ENCODE data around the gene TM9SF2.

Gene TM9SF2

GRCh38 chr13:99582511-99582910 is 81.2 kb downstream of the TM9SF2 start:
- ChIA-PET CTCF (interaction anchor here (1.1 to 1.4 kb wide), 2 partner anchors 10 to 33 kb away, joined by 3 to 6 read pairs; no protein-coding TSS in a partner anchor), POLR2A (no interaction called here)
- Histone ChIP-seq H3K4me1 (ENCODE audit: control extremely low read depth in 1 of 4, control insufficient read depth in 4 of 4, insufficient read depth in 4 of 4, low read length in 3 of 4) (no peaks in the 10 kb centered on the region), H3K9me3 (ENCODE audit: control extremely low read depth in 1 of 5, control insufficient read depth in 4 of 5, insufficient read depth in 2 of 5, low read depth in 1 of 5, low read length in 4 of 5) (no peaks in the 10 kb centered on the region), H3K36me3 (ENCODE audit: control insufficient read depth in 4 of 4, insufficient read depth in 4 of 4, low read length in 3 of 4) (no peaks in the 10 kb centered on the region), H3K27ac (ENCODE audit: insufficient read depth in 1 of 2, low read depth in 1 of 2, low read length in 2 of 2, poor library complexity in 1 of 2, severe bottlenecking in 2 of 2) (no peak overlapping the region), H3K27me3 (replicated peaks in 2 of 5; ENCODE audit: control insufficient read depth in 4 of 5, insufficient read depth in 5 of 5, low read length in 4 of 5) (no peaks in the 10 kb centered on the region), H3K4me3 (ENCODE audit: control insufficient read depth in 1 of 7, extremely low read depth in 1 of 7, insufficient read depth in 4 of 7, low read depth in 2 of 7, low read length in 6 of 7) (no peak overlapping the region)
- DNase-seq = peak in 1 of 3 donors; percentile 14
- 83% methylated on average over 1 of the region's 3 CpGs for WGBS (ENCODE audit: insufficient coverage)

GRCh38 chr13:99585609-99586008 is 84.3 kb downstream of the TM9SF2 start:
- no peak for DNase-seq
- 100% methylated on average over 1 of the region's 3 CpGs for WGBS (ENCODE audit: insufficient coverage)
- H3K4me3 ChIP-seq (ENCODE audit: control insufficient read depth in 1 of 7, extremely low read depth in 1 of 7, insufficient read depth in 4 of 7, low read depth in 2 of 7, low read length in 6 of 7) = no peak overlapping the region
- no peaks in the 10 kb centered on the region for H3K36me3 ChIP-seq (ENCODE audit: control insufficient read depth in 4 of 4, insufficient read depth in 4 of 4, low read length in 3 of 4)
- no peaks in the 10 kb centered on the region for H3K9me3 ChIP-seq (ENCODE audit: control extremely low read depth in 1 of 5, control insufficient read depth in 4 of 5, insufficient read depth in 2 of 5, low read depth in 1 of 5, low read length in 4 of 5)
- H3K27ac ChIP-seq (ENCODE audit: insufficient read depth in 1 of 2, low read depth in 1 of 2, low read length in 2 of 2, poor library complexity in 1 of 2, severe bottlenecking in 2 of 2) = no peak overlapping the region
- peaks cover 0 to 6% (median 2%) of the 10 kb centered on the region in 4 experiments for H3K4me1 ChIP-seq (ENCODE audit: control extremely low read depth in 1 of 4, control insufficient read depth in 4 of 4, insufficient read depth in 4 of 4, low read length in 3 of 4)
- H3K27me3 ChIP-seq (replicated peaks in 2 of 5; ENCODE audit: control insufficient read depth in 4 of 5, insufficient read depth in 5 of 5, low read length in 4 of 5) = no peaks in the 10 kb centered on the region
- ChIA-PET CTCF (no interaction called here), POLR2A (no interaction called here)

- no peak for DNase-seq
- POLR2A ChIA-PET = no interaction called here
- no peaks in the 10 kb centered on the region for H3K27me3 ChIP-seq (replicated peaks in 2 of 5; ENCODE audit: control insufficient read depth in 4 of 5, insufficient read depth in 5 of 5, low read length in 4 of 5)
- no peak overlapping the region for H3K4me3 ChIP-seq (ENCODE audit: control insufficient read depth in 1 of 7, extremely low read depth in 1 of 7, insufficient read depth in 4 of 7, low read depth in 2 of 7, low read length in 6 of 7)
- CTCF ChIA-PET = interaction anchor here (1.3 to 2.2 kb wide), 2 partner anchors 8 to 13 kb away, joined by 5 to 6 read pairs; no protein-coding TSS in a partner anchor
- no peaks in the 10 kb centered on the region for H3K36me3 ChIP-seq (ENCODE audit: control insufficient read depth in 4 of 4, insufficient read depth in 4 of 4, low read length in 3 of 4)
- 97% methylated on average over 7 of the region's 8 CpGs for WGBS (ENCODE audit: insufficient coverage)
- H3K9me3 ChIP-seq (ENCODE audit: control extremely low read depth in 1 of 5, control insufficient read depth in 4 of 5, insufficient read depth in 2 of 5, low read depth in 1 of 5, low read length in 4 of 5) = no peaks in the 10 kb centered on the region
- peaks cover 0 to 12% (median 4%) of the 10 kb centered on the region in 4 experiments for H3K4me1 ChIP-seq (ENCODE audit: control extremely low read depth in 1 of 4, control insufficient read depth in 4 of 4, insufficient read depth in 4 of 4, low read length in 3 of 4)
- H3K27ac ChIP-seq (ENCODE audit: insufficient read depth in 1 of 2, low read depth in 1 of 2, low read length in 2 of 2, poor library complexity in 1 of 2, severe bottlenecking in 2 of 2) = no peak overlapping the region
Measured at GRCh38 chr13:99587021-99587420, 85.7 kb downstream of the TM9SF2 start.

GRCh38 chr13:99587893-99588606 is 86.8 kb downstream of the TM9SF2 start:
- no peak for DNase-seq
- Histone ChIP-seq H3K27me3 (replicated peaks in 2 of 5; ENCODE audit: control insufficient read depth in 4 of 5, insufficient read depth in 5 of 5, low read length in 4 of 5) (no peaks in the 10 kb centered on the region), H3K36me3 (ENCODE audit: control insufficient read depth in 4 of 4, insufficient read depth in 4 of 4, low read length in 3 of 4) (no peaks in the 10 kb centered on the region), H3K4me1 (ENCODE audit: control extremely low read depth in 1 of 4, control insufficient read depth in 4 of 4, insufficient read depth in 4 of 4, low read length in 3 of 4) (peaks cover 0 to 12% (median 4%) of the 10 kb centered on the region in 4 experiments), H3K9me3 (ENCODE audit: control extremely low read depth in 1 of 5, control insufficient read depth in 4 of 5, insufficient read depth in 2 of 5, low read depth in 1 of 5, low read length in 4 of 5) (no peaks in the 10 kb centered on the region), H3K4me3 (ENCODE audit: control insufficient read depth in 1 of 7, extremely low read depth in 1 of 7, insufficient read depth in 4 of 7, low read depth in 2 of 7, low read length in 6 of 7) (no peak overlapping the region), H3K27ac (ENCODE audit: insufficient read depth in 1 of 2, low read depth in 1 of 2, low read length in 2 of 2, poor library complexity in 1 of 2, severe bottlenecking in 2 of 2) (no peak overlapping the region)
- ChIA-PET POLR2A (no interaction called here), CTCF (interaction anchor here (1.3 to 2.2 kb wide), 2 partner anchors 10 to 12 kb away, joined by 5 to 6 read pairs; no protein-coding TSS in a partner anchor)
- 100% methylated on average over 3 of the region's 4 CpGs for WGBS (ENCODE audit: insufficient coverage)

- H3K4me1 ChIP-seq (ENCODE audit: control extremely low read depth in 1 of 4, control insufficient read depth in 4 of 4, insufficient read depth in 4 of 4, low read length in 3 of 4) = peaks cover 0 to 12% (median 4%) of the 10 kb centered on the region in 4 experiments
- no peaks in the 10 kb centered on the region for H3K27me3 ChIP-seq (replicated peaks in 2 of 5; ENCODE audit: control insufficient read depth in 4 of 5, insufficient read depth in 5 of 5, low read length in 4 of 5)
- no peak overlapping the region for H3K27ac ChIP-seq (ENCODE audit: insufficient read depth in 1 of 2, low read depth in 1 of 2, low read length in 2 of 2, poor library complexity in 1 of 2, severe bottlenecking in 2 of 2)
- H3K9me3 ChIP-seq (ENCODE audit: control extremely low read depth in 1 of 5, control insufficient read depth in 4 of 5, insufficient read depth in 2 of 5, low read depth in 1 of 5, low read length in 4 of 5) = no peaks in the 10 kb centered on the region
- WGBS (ENCODE audit: insufficient coverage) = 100% methylated on average over 2 of the region's 6 CpGs
- no peaks in the 10 kb centered on the region for H3K36me3 ChIP-seq (ENCODE audit: control insufficient read depth in 4 of 4, insufficient read depth in 4 of 4, low read length in 3 of 4)
- CTCF ChIA-PET = interaction anchor here (0.6 to 1.8 kb wide), 2 partner anchors 9 to 26 kb away, joined by 3 to 5 read pairs; no protein-coding TSS in a partner anchor
- H3K4me3 ChIP-seq (ENCODE audit: control insufficient read depth in 1 of 7, extremely low read depth in 1 of 7, insufficient read depth in 4 of 7, low read depth in 2 of 7, low read length in 6 of 7) = no peak overlapping the region
- no peak for DNase-seq
- POLR2A ChIA-PET = no interaction called here
Measured at GRCh38 chr13:99589575-99589974, 88.3 kb downstream of the TM9SF2 start.

- ChIA-PET POLR2A (no interaction called here), CTCF (interaction anchor here (1.0 to 1.8 kb wide), 2 partner anchors 10 to 33 kb away, joined by 3 to 5 read pairs; no protein-coding TSS in a partner anchor)
- Histone ChIP-seq H3K4me3 (ENCODE audit: control insufficient read depth in 1 of 7, extremely low read depth in 1 of 7, insufficient read depth in 4 of 7, low read depth in 2 of 7, low read length in 6 of 7) (no peak overlapping the region), H3K27me3 (replicated peaks in 2 of 5; ENCODE audit: control insufficient read depth in 4 of 5, insufficient read depth in 5 of 5, low read length in 4 of 5) (no peaks in the 10 kb centered on the region), H3K9me3 (ENCODE audit: control extremely low read depth in 1 of 5, control insufficient read depth in 4 of 5, insufficient read depth in 2 of 5, low read depth in 1 of 5, low read length in 4 of 5) (no peaks in the 10 kb centered on the region), H3K27ac (ENCODE audit: insufficient read depth in 1 of 2, low read depth in 1 of 2, low read length in 2 of 2, poor library complexity in 1 of 2, severe bottlenecking in 2 of 2) (no peak overlapping the region), H3K36me3 (ENCODE audit: control insufficient read depth in 4 of 4, insufficient read depth in 4 of 4, low read length in 3 of 4) (no peaks in the 10 kb centered on the region), H3K4me1 (ENCODE audit: control extremely low read depth in 1 of 4, control insufficient read depth in 4 of 4, insufficient read depth in 4 of 4, low read length in 3 of 4) (peaks cover 0 to 12% (median 4%) of the 10 kb centered on the region in 4 experiments)
- no peak for DNase-seq
- WGBS (ENCODE audit: insufficient coverage) = no CpG with 5 or more reads among the region's 3 CpGs
Measured at GRCh38 chr13:99590519-99591011, 89.3 kb downstream of the TM9SF2 start.

- POLR2A ChIA-PET = no interaction called here
- Histone ChIP-seq H3K27ac (ENCODE audit: insufficient read depth in 1 of 2, low read depth in 1 of 2, low read length in 2 of 2, poor library complexity in 1 of 2, severe bottlenecking in 2 of 2) (no peak overlapping the region), H3K4me1 (ENCODE audit: control extremely low read depth in 1 of 4, control insufficient read depth in 4 of 4, insufficient read depth in 4 of 4, low read length in 3 of 4) (peaks cover 0 to 2% (median 0%) of the 10 kb centered on the region in 4 experiments), H3K9me3 (ENCODE audit: control extremely low read depth in 1 of 5, control insufficient read depth in 4 of 5, insufficient read depth in 2 of 5, low read depth in 1 of 5, low read length in 4 of 5) (no peaks in the 10 kb centered on the region), H3K27me3 (replicated peaks in 2 of 5; ENCODE audit: control insufficient read depth in 4 of 5, insufficient read depth in 5 of 5, low read length in 4 of 5) (no peaks in the 10 kb centered on the region), H3K4me3 (ENCODE audit: control insufficient read depth in 1 of 7, extremely low read depth in 1 of 7, insufficient read depth in 4 of 7, low read depth in 2 of 7, low read length in 6 of 7) (no peak overlapping the region), H3K36me3 (ENCODE audit: control insufficient read depth in 4 of 4, insufficient read depth in 4 of 4, low read length in 3 of 4) (no peaks in the 10 kb centered on the region)
- WGBS (ENCODE audit: insufficient coverage) = 79% methylated on average over 4 of the region's 5 CpGs
- CTCF ChIA-PET = no interaction called here
- no peak for DNase-seq
Measured at GRCh38 chr13:99596180-99596579, 94.9 kb downstream of the TM9SF2 start.
